HG03066 (cell line): ENCODE data around the gene PXYLP1.

Source experiments
- ATAC-seq: cut with Tn5 transposase; IDR thresholded peaks from one replicate; pipeline ENCODE4 v1.9.1; 2021; ENCODE audit warnings: low read depth; ENCODE audit not compliant: unreplicated experiment

PXYLP1 gene

GRCh38 chr3:141271279-141272030 is 39.8 kb downstream of the PXYLP1 start:
- no peak for ATAC-seq

GRCh38 chr3:141272906-141273662 is 41.5 kb downstream of the PXYLP1 start:
- no peak for ATAC-seq

- ATAC-seq = no peak
Measured at GRCh38 chr3:141273700-141274410, 42.2 kb downstream of the PXYLP1 start.

- no peak for ATAC-seq
Measured at GRCh38 chr3:141274411-141275031, 42.9 kb downstream of the PXYLP1 start.

GRCh38 chr3:141275032-141275422 is 43.4 kb downstream of the PXYLP1 start:
- ATAC-seq = no peak

- ATAC-seq = no peak
Measured at GRCh38 chr3:141275511-141275910, 43.9 kb downstream of the PXYLP1 start.

GRCh38 chr3:141275973-141276372 is 44.3 kb downstream of the PXYLP1 start:
- no peak for ATAC-seq

GRCh38 chr3:141276398-141276797 is 44.8 kb downstream of the PXYLP1 start:
- no peak for ATAC-seq

GRCh38 chr3:141277451-141277850 is 45.8 kb downstream of the PXYLP1 start:
- ATAC-seq = no peak

GRCh38 chr3:141278196-141279076 is 46.8 kb downstream of the PXYLP1 start:
- no peak for ATAC-seq

- peak; percentile 68 for ATAC-seq
Measured at GRCh38 chr3:141279077-141279967, 47.7 kb downstream of the PXYLP1 start.

- no peak for ATAC-seq
Measured at GRCh38 chr3:141280086-141280485, 48.5 kb downstream of the PXYLP1 start.

GRCh38 chr3:141280690-141281089 is 49.1 kb downstream of the PXYLP1 start:
- no peak for ATAC-seq

GRCh38 chr3:141285570-141285969 is 53.9 kb downstream of the PXYLP1 start:
- no peak for ATAC-seq

- ATAC-seq = no peak
Measured at GRCh38 chr3:141286856-141287255, 55.2 kb downstream of the PXYLP1 start.

- no peak for ATAC-seq
Measured at GRCh38 chr3:141287326-141287725, 55.7 kb downstream of the PXYLP1 start.

GRCh38 chr3:141288336-141288990 is 56.8 kb downstream of the PXYLP1 start:
- no peak for ATAC-seq

GRCh38 chr3:141289228-141289772 is 57.7 kb downstream of the PXYLP1 start:
- no peak for ATAC-seq
